Activated CD8-positive, alpha-beta T cell treated with anti-CD3 and anti-CD28 coated beads for 36 hours (primary cell): ENCODE measurements around the gene CMTM1. TPM values are rescaled to one million over a fixed set of nuclear protein-coding genes. Genes with fewer than 3 reads are reported as not detected.

Source experiments
- ATAC-seq: fragments of 200-7000 bp; cut with Tn5 transposase; one replicate; pipeline ENCODE4 v1.10.0; 2021; ENCODE audit warnings: mild to moderate bottlenecking, moderate library complexity
- CTCF ChIA-PET: fragments of 350-600 bp; sonication (Branson Sonifier 250); formaldehyde crosslinking; loops from one replicate; lab custom pipeline; 2021; ENCODE audit warnings: antibody characterized with exemption; lab: Charles Lee
- POLR2A ChIA-PET: fragments of 350-600 bp; sonication (Branson Sonifier 250); formaldehyde crosslinking; loops from one replicate; lab custom pipeline; 2021; ENCODE audit warnings: antibody characterized with exemption; lab: Charles Lee
- DNase-seq: peaks from one replicate; pipeline ENCODE4 v3.0.0-alpha.2; 2020
- H3K27ac Mint-ChIP-seq: one replicate; pipeline ENCODE4 v1.8.0; 2021; ENCODE audit warnings: mild to moderate bottlenecking, mixed read lengths
- H3K27me3 Mint-ChIP-seq: one replicate; pipeline ENCODE4 v1.8.0; 2021; ENCODE audit warnings: mixed read lengths
- H3K36me3 Mint-ChIP-seq: one replicate; pipeline ENCODE4 v1.8.0; 2021; ENCODE audit warnings: low read depth, mixed read lengths
- H3K4me1 Mint-ChIP-seq: one replicate; pipeline ENCODE4 v1.8.0; 2021; ENCODE audit warnings: low read depth, mixed read lengths
- H3K4me3 Mint-ChIP-seq: one replicate; pipeline ENCODE4 v1.8.0; 2021; ENCODE audit warnings: mild to moderate bottlenecking, moderate library complexity, mixed read lengths
- H3K9me3 Mint-ChIP-seq: one replicate; pipeline ENCODE4 v1.8.0; 2021; ENCODE audit warnings: mixed read lengths
- intact Hi-C: fragments of 100-400 bp; cut with micrococcal nuclease; formaldehyde crosslinking; loops from one replicate; pipeline ENCODE4 v1.10.0; 2022
- total RNA-seq, 2 experiments: library from RNA; stranded (reverse); gene quantifications; one replicate each; pipeline ENCODE4 v1.2.3, GENCODE V29; 2021
- TF ChIP-seq, protein P1 (sequence below): fragments of 200-600 bp; IDR thresholded peaks from one replicate; pipeline ENCODE4 v1.8.0; 2022; ENCODE audit warnings: antibody characterized with exemption, mild to moderate bottlenecking

Gene CMTM1
- total RNA-seq, 2 experiments from 2014 or later: 5.4 to 6.2 TPM

- Mint-ChIP-seq H3K9me3 (no peaks in the 10 kb centered on the region), H3K27ac (no peak overlapping the region), H3K4me1 (peaks cover 30% of the 10 kb centered on the region), H3K4me3 (no peak overlapping the region), H3K27me3 (no peaks in the 10 kb centered on the region), H3K36me3 (no peaks in the 10 kb centered on the region)
- intact Hi-C loops: no loop called here
- TF ChIP-seq, protein P1, sequence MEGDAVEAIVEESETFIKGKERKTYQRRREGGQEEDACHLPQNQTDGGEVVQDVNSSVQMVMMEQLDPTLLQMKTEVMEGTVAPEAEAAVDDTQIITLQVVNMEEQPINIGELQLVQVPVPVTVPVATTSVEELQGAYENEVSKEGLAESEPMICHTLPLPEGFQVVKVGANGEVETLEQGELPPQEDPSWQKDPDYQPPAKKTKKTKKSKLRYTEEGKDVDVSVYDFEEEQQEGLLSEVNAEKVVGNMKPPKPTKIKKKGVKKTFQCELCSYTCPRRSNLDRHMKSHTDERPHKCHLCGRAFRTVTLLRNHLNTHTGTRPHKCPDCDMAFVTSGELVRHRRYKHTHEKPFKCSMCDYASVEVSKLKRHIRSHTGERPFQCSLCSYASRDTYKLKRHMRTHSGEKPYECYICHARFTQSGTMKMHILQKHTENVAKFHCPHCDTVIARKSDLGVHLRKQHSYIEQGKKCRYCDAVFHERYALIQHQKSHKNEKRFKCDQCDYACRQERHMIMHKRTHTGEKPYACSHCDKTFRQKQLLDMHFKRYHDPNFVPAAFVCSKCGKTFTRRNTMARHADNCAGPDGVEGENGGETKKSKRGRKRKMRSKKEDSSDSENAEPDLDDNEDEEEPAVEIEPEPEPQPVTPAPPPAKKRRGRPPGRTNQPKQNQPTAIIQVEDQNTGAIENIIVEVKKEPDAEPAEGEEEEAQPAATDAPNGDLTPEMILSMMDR: no peak
- no peak for DNase-seq
- ChIA-PET CTCF (no interaction called here), POLR2A (interaction anchor here (9.4 kb wide), 1 partner anchor 23 kb away, joined by 78 read pairs; the partner anchor contains the start of genes CKLF and TK2)
- no peak for ATAC-seq
Measured at GRCh38 chr16:66528294-66528693, 37.9 kb upstream of the CMTM1 start.

GRCh38 chr16:66529475-66529874 is 36.8 kb upstream of the CMTM1 start:
- H3K4me3 Mint-ChIP-seq: no peak overlapping the region
- ChIA-PET CTCF (no interaction called here), POLR2A (interaction anchor here (0.7 to 1.6 kb wide), 2 partner anchors 8 to 23 kb away, joined by 3 to 5 read pairs; partner anchors contain the start of gene CKLF)
- TF ChIP-seq, protein P1: no peak
- H3K36me3 Mint-ChIP-seq: no peaks in the 10 kb centered on the region
- no peaks in the 10 kb centered on the region for H3K9me3 Mint-ChIP-seq
- intact Hi-C loops: no loop called here
- no peak for DNase-seq
- H3K27ac Mint-ChIP-seq: peak overlapping the region; percentile 29
- peaks cover 20% of the 10 kb centered on the region for H3K4me1 Mint-ChIP-seq
- no peak for ATAC-seq
- no peaks in the 10 kb centered on the region for H3K27me3 Mint-ChIP-seq

DNA sequence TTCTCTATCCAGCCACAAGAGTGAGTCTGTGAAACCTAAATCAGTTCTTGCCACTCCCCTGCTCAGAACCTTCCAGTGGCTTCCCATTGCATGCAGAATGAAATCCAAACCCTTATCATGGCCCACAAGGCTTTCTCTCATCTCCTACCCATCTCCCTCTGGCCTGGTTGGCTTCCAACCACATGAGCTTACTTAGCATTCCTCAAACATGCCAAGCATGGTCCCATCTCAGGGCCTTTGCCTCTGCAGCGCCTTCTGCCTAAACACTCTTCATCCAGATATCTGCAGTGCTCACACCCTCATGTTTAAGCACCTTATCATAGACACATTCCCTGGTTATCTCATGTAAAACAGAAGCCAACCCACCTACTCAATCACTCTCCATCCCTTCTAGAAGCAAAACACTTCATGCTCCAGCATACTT is 31.9 kb upstream of the CMTM1 start:
- no peak overlapping the region for H3K27ac Mint-ChIP-seq
- ChIA-PET CTCF (no interaction called here), POLR2A (no interaction called here)
- intact Hi-C loops: no loop called here
- no peaks in the 10 kb centered on the region for H3K36me3 Mint-ChIP-seq
- H3K9me3 Mint-ChIP-seq: no peaks in the 10 kb centered on the region
- no peak overlapping the region for H3K4me3 Mint-ChIP-seq
- TF ChIP-seq, protein P1: no peak
- H3K27me3 Mint-ChIP-seq: no peaks in the 10 kb centered on the region
- DNase-seq: no peak
- H3K4me1 Mint-ChIP-seq: peaks cover 10% of the 10 kb centered on the region
- ATAC-seq: no peak

GRCh38 chr16:66536525-66536924 is 29.7 kb upstream of the CMTM1 start:
- Mint-ChIP-seq H3K36me3 (no peaks in the 10 kb centered on the region), H3K27ac (no peak overlapping the region), H3K9me3 (no peaks in the 10 kb centered on the region), H3K27me3 (no peaks in the 10 kb centered on the region), H3K4me3 (no peak overlapping the region), H3K4me1 (peaks cover 9% of the 10 kb centered on the region)
- CTCF ChIA-PET: interaction anchor here (1.0 to 1.3 kb wide), 2 partner anchors 12 to 53 kb away, joined by 3 to 5 read pairs; no protein-coding TSS in a partner anchor
- TF ChIP-seq, protein P1: no peak
- no peak for DNase-seq
- ATAC-seq: no peak
- POLR2A ChIA-PET: interaction anchor here (1.0 kb wide), 1 partner anchor 11 kb away, joined by 5 read pairs; no protein-coding TSS in a partner anchor
- intact Hi-C loops: no loop called here

- H3K27me3 Mint-ChIP-seq: no peaks in the 10 kb centered on the region
- H3K9me3 Mint-ChIP-seq: no peaks in the 10 kb centered on the region
- no peak overlapping the region for H3K4me3 Mint-ChIP-seq
- no peak for DNase-seq
- H3K4me1 Mint-ChIP-seq: peaks cover 9% of the 10 kb centered on the region
- ChIA-PET POLR2A (no interaction called here), CTCF (interaction anchor here (1.0 to 1.3 kb wide), 2 partner anchors 12 to 54 kb away, joined by 3 to 5 read pairs; no protein-coding TSS in a partner anchor)
- H3K36me3 Mint-ChIP-seq: no peaks in the 10 kb centered on the region
- no peak for ATAC-seq
- intact Hi-C loops: no loop called here
- no peak overlapping the region for H3K27ac Mint-ChIP-seq
- TF ChIP-seq, protein P1: no peak
Measured at GRCh38 chr16:66537236-66537635, 29.0 kb upstream of the CMTM1 start.
